DND-41 (cell line): ENCODE results near the gene GGTA1.

ENCODE experiments used
- ATAC-seq: fragments of 200-7000 bp; cut with Tn5 transposase; 3 replicates; pipeline ENCODE4 v1.9.1; 2021; ENCODE audit warnings: low read depth; ENCODE audit not compliant: insufficient read depth
- DNase-seq: peaks from one replicate; pipeline ENCODE4 v3.0.0-alpha.2; 2020
- H2AFZ ChIP-seq: 2 replicates; pipeline ENCODE4 v1.6.0; 2012; ENCODE audit warnings: low read depth, low read length
- H3K27ac ChIP-seq: 2 replicates; pipeline ENCODE4 v1.5.1; 2012; ENCODE audit warnings: low read length, inconsistent platforms
- H3K27me3 ChIP-seq: fragments of 200-600 bp; sonication (generic); 2 replicates; pipeline ENCODE4 v1.6.0; 2012; ENCODE audit warnings: low read length, mild to moderate bottlenecking, inconsistent platforms; ENCODE audit not compliant: insufficient read depth, poor library complexity
- H3K36me3 ChIP-seq: 2 replicates; pipeline ENCODE4 v1.5.1; 2012; ENCODE audit warnings: low read length, inconsistent platforms; ENCODE audit not compliant: insufficient read depth
- H3K4me1 ChIP-seq: 2 replicates; pipeline ENCODE4 v1.5.1; 2012; ENCODE audit warnings: mild to moderate bottlenecking, low read length; ENCODE audit not compliant: insufficient read depth
- H3K4me2 ChIP-seq: 2 replicates; pipeline ENCODE4 v1.6.0; 2012; ENCODE audit warnings: mild to moderate bottlenecking, moderate library complexity, low read length, inconsistent platforms; ENCODE audit not compliant: insufficient read depth
- H3K4me3 ChIP-seq, 2 experiments: fragments of 200-600 bp in 1 of 2; shearing (Covaris generic) in 1 of 2; 2 replicates each; pipeline ENCODE4 v1.5.1; 2012 to 2016; ENCODE audit warnings: inconsistent platforms in 2 of 2, low read length in 2 of 2, mild to moderate bottlenecking in 2 of 2, low read depth in 1 of 2, moderate library complexity in 1 of 2
- H3K79me2 ChIP-seq: 2 replicates; pipeline ENCODE4 v1.6.0; 2012; ENCODE audit warnings: low read length, inconsistent platforms; ENCODE audit not compliant: insufficient read depth
- H3K9ac ChIP-seq: 2 replicates; pipeline ENCODE4 v1.6.0; 2012; ENCODE audit warnings: low read depth, mild to moderate bottlenecking, inconsistent platforms, low read length, moderate library complexity
- H3K9me3 ChIP-seq: 2 replicates; pipeline ENCODE4 v1.5.1; 2012; ENCODE audit warnings: low read length, moderate library complexity, mild to moderate bottlenecking, inconsistent platforms; ENCODE audit not compliant: insufficient read depth, severe bottlenecking
- H4K20me1 ChIP-seq: 2 replicates; pipeline ENCODE4 v1.6.0; 2012; ENCODE audit warnings: low read length; ENCODE audit not compliant: insufficient read depth
- CTCF ChIP-seq: IDR thresholded peaks from 2 replicates; pipeline ENCODE4 v1.5.1; 2012; ENCODE audit warnings: borderline replicate concordance, low read length, moderate library complexity, mild to moderate bottlenecking; ENCODE audit not compliant: poor library complexity, severe bottlenecking; ENCODE audit errors: extremely low read depth
- EZH2 ChIP-seq: IDR thresholded peaks from 3 replicates; pipeline ENCODE4 v1.6.1; 2012; ENCODE audit warnings: borderline replicate concordance, low read depth, mild to moderate bottlenecking, moderate library complexity, low read length, inconsistent platforms; ENCODE audit not compliant: severe bottlenecking

GGTA1 gene

GRCh38 chr9:121499177-121499426 is 542 bp downstream of the GGTA1 start:
- TF ChIP-seq CTCF (no peak), EZH2 (no peak)
- Histone ChIP-seq H3K79me2 (no peaks in the 10 kb centered on the region), H3K9me3 (no peaks in the 10 kb centered on the region), H3K9ac (no peak overlapping the region), H3K4me2 (no peak overlapping the region), H2AFZ (no peak overlapping the region), H3K36me3 (no peaks in the 10 kb centered on the region), H3K4me1 (no peaks in the 10 kb centered on the region), H4K20me1 (no peaks in the 10 kb centered on the region), H3K27ac (no peak overlapping the region), H3K27me3 (peaks cover 4% of the 10 kb centered on the region), H3K4me3 (no peak overlapping the region)
- no peak for DNase-seq
- ATAC-seq: no peak

GRCh38 chr9:121498487-121499176 is 1.0 kb downstream of the GGTA1 start:
- Histone ChIP-seq H4K20me1 (no peaks in the 10 kb centered on the region), H3K9ac (no peak overlapping the region), H3K4me3 (no peak overlapping the region), H3K9me3 (no peaks in the 10 kb centered on the region), H3K4me2 (no peak overlapping the region), H3K79me2 (no peaks in the 10 kb centered on the region), H2AFZ (no peak overlapping the region), H3K36me3 (no peaks in the 10 kb centered on the region), H3K27ac (no peak overlapping the region), H3K27me3 (peaks cover 4% of the 10 kb centered on the region), H3K4me1 (no peaks in the 10 kb centered on the region)
- TF ChIP-seq CTCF: no peak
- no peak for TF ChIP-seq EZH2
- no peak for ATAC-seq
- DNase-seq: no peak

GRCh38 chr9:121498150-121498486 is 1.5 kb downstream of the GGTA1 start:
- DNase-seq (peak; percentile 43), ATAC-seq (peak; percentile 49; the same call in 1 of the 3 replicates)
- Histone ChIP-seq H3K9me3 (no peaks in the 10 kb centered on the region), H3K4me1 (no peaks in the 10 kb centered on the region), H4K20me1 (no peaks in the 10 kb centered on the region), H2AFZ (no peak overlapping the region), H3K79me2 (no peaks in the 10 kb centered on the region), H3K4me3 (no peak overlapping the region), H3K36me3 (no peaks in the 10 kb centered on the region), H3K4me2 (no peak overlapping the region), H3K9ac (no peak overlapping the region), H3K27me3 (peaks cover 4% of the 10 kb centered on the region), H3K27ac (no peak overlapping the region)
- TF ChIP-seq CTCF (peak; percentile 65), EZH2 (no peak)

GRCh38 chr9:121495976-121496375 is 3.7 kb downstream of the GGTA1 start:
- H3K4me1 ChIP-seq: no peaks in the 10 kb centered on the region
- no peaks in the 10 kb centered on the region for H3K79me2 ChIP-seq
- no peaks in the 10 kb centered on the region for H3K36me3 ChIP-seq
- H3K9ac ChIP-seq: no peak overlapping the region
- H3K27ac ChIP-seq: no peak overlapping the region
- peaks cover 4% of the 10 kb centered on the region for H3K27me3 ChIP-seq
- no peak overlapping the region for H2AFZ ChIP-seq
- no peak overlapping the region for H3K4me3 ChIP-seq
- DNase-seq (no peak), ATAC-seq (no peak)
- no peak overlapping the region for H3K4me2 ChIP-seq
- TF ChIP-seq CTCF: no peak
- no peak for TF ChIP-seq EZH2
- H3K9me3 ChIP-seq: no peaks in the 10 kb centered on the region
- H4K20me1 ChIP-seq: no peaks in the 10 kb centered on the region
